HG02870 (cell line): ENCODE results near the gene SLC46A1.

Experiments
- ATAC-seq: cut with Tn5 transposase; IDR thresholded peaks from one replicate; pipeline ENCODE4 v1.9.1; 2021; ENCODE audit warnings: mild to moderate bottlenecking, moderate library complexity; ENCODE audit not compliant: unreplicated experiment

The SLC46A1 gene

GRCh38 chr17:28363776-28364650, 42.0 kb downstream of the SLC46A1 start:
- ATAC-seq, result no peak

GRCh38 chr17:28363186-28363585, 42.8 kb downstream of the SLC46A1 start:
- no peak for ATAC-seq

GRCh38 chr17:28357901-28358197, 48.2 kb downstream of the SLC46A1 start:
- no peak for ATAC-seq

GRCh38 chr17:28357061-28357900, 48.7 kb downstream of the SLC46A1 start, which contains the start of gene POLDIP2:
Gene POLDIP2, minus strand, starts transcription at chr17:28357527. Its CDS starts 79 bp downstream, at chr17:28357448.
- peak; percentile 93 for ATAC-seq

- ATAC-seq, result no peak
Observed at GRCh38 chr17:28350271-28350670, 55.7 kb downstream of the SLC46A1 start.

GRCh38 chr17:28348979-28349378, 57.0 kb downstream of the SLC46A1 start:
- ATAC-seq, result no peak

GRCh38 chr17:28347261-28347891, 58.6 kb downstream of the SLC46A1 start:
- ATAC-seq, result no peak

GRCh38 chr17:28346746-28347246, 59.2 kb downstream of the SLC46A1 start:
- ATAC-seq, result no peak

GRCh38 chr17:28346199-28346580, 59.8 kb downstream of the SLC46A1 start:
- no peak for ATAC-seq

- no peak for ATAC-seq
Observed at GRCh38 chr17:28345419-28346198, 60.4 kb downstream of the SLC46A1 start.
